ENCODE results near the gene KIAA1210.
"Not testable (repeated sequence)": the region's sequence is repeated elsewhere in the genome, so short reads cannot be mapped to it uniquely, and the experiment has no call there.

Gene KIAA1210

DNA sequence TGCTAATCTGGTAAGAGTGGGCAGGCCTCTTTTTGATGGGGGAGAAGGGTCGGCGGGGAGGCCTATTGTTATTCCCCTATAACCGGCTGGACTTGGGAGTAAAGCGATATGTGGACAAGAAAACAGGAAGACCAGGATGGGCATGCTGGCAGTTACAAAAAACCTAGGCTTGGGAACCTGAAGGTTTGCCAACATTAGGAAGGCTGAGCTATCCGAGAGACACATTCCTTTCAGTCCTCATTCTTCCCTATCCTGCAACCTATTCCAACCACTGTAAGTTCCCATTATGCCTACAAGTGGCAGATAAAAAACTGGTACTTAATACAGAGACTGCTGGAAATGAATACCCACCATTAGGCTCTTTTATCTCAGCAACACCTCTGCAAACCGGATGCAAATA is 87.2 kb downstream of the KIAA1210 start:
- no peak overlapping the region for H3K27ac ChIP-seq
- no peaks in the 10 kb centered on the region for H3K36me3 ChIP-seq
- no peak overlapping the region for H3K4me3 ChIP-seq (ENCODE audit: low read depth in 1 of 2, low read length in 1 of 2)
- TF ChIP-seq, protein P1, sequence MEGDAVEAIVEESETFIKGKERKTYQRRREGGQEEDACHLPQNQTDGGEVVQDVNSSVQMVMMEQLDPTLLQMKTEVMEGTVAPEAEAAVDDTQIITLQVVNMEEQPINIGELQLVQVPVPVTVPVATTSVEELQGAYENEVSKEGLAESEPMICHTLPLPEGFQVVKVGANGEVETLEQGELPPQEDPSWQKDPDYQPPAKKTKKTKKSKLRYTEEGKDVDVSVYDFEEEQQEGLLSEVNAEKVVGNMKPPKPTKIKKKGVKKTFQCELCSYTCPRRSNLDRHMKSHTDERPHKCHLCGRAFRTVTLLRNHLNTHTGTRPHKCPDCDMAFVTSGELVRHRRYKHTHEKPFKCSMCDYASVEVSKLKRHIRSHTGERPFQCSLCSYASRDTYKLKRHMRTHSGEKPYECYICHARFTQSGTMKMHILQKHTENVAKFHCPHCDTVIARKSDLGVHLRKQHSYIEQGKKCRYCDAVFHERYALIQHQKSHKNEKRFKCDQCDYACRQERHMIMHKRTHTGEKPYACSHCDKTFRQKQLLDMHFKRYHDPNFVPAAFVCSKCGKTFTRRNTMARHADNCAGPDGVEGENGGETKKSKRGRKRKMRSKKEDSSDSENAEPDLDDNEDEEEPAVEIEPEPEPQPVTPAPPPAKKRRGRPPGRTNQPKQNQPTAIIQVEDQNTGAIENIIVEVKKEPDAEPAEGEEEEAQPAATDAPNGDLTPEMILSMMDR (IDR thresholded peaks at IDR 0.05): no peak
- H3K9me3 ChIP-seq: no peaks in the 10 kb centered on the region
- H3K27me3 ChIP-seq: no peaks in the 10 kb centered on the region
- H3K4me1 ChIP-seq (ENCODE audit: control insufficient read depth in 1 of 2, insufficient read depth in 1 of 2, low read depth in 1 of 2, low read length in 1 of 2): no peaks in the 10 kb centered on the region

DNA sequence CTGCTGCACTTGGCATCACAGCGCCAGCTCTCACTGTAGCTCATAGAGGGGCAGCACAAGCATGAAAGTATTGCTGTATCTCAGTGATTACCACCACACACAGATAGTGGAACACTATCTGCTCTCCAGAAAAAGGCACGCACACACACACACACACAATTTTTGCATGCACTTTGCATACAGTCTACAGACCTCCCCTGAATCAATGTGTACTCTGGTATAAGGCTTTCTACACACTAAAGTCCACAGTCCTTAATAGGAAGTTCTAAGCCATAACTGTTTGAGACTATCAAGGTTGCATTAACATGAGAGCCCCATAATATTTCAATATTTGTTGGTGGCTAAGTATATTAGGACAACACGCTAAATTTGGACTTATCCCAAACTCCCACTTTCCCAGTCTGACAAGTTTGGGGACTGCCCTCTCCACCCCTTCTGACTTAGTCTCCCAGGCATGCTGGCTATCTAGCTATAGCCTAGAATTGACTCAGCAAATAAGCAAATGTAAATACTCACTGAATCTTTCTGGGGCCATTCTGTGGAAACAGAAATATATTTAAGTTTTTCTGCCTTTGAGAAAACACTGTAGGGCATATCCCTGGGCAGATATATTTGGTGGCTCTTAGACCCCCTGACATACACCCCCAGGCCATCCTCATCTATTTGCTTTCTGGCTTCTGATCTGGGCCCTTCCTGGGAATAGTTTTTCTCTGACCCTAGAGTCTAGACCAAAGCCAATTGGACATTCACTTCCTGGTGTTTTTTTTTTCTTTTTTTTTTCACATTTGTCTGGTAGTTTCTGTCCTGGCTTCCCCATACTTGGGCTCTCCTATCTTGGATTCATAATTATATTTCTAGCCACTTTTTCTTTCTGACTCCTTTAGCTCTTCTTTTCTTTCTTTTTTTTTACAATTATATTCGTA is 91.2 kb downstream of the KIAA1210 start:
- H3K36me3 ChIP-seq: no peaks in the 10 kb centered on the region
- TF ChIP-seq, protein P1 (IDR thresholded peaks at IDR 0.05): no peak
- no peak overlapping the region for H3K4me3 ChIP-seq (ENCODE audit: low read depth in 1 of 2, low read length in 1 of 2)
- H3K4me1 ChIP-seq (ENCODE audit: control insufficient read depth in 1 of 2, insufficient read depth in 1 of 2, low read depth in 1 of 2, low read length in 1 of 2): no peaks in the 10 kb centered on the region
- no peaks in the 10 kb centered on the region for H3K9me3 ChIP-seq
- no peak overlapping the region for H3K27ac ChIP-seq
- no peaks in the 10 kb centered on the region for H3K27me3 ChIP-seq

DNA sequence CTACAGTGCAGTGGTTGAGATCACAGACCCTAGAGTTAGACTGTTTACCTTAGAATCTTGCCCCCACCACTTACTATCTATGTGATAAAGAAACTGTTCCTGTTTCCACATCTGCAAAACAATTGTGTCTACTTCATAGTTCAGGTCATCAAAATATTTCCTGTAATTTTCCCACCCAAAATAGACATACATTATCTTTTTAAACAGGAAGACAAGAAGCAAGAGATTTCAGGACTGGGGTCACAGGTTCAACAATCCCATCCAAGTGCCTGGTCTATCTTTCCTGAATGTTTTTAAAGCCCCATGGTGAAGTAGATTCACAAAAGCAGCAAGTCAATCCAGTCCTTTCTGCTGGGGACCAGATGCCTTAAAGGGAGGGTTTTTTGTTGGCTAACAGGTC is 96.6 kb downstream of the KIAA1210 start:
- no peaks in the 10 kb centered on the region for H3K36me3 ChIP-seq
- no peaks in the 10 kb centered on the region for H3K4me1 ChIP-seq (ENCODE audit: control insufficient read depth in 1 of 2, insufficient read depth in 1 of 2, low read depth in 1 of 2, low read length in 1 of 2)
- H3K4me3 ChIP-seq (ENCODE audit: low read depth in 1 of 2, low read length in 1 of 2): no peak overlapping the region
- TF ChIP-seq, protein P1 (IDR thresholded peaks at IDR 0.05): no peak
- H3K9me3 ChIP-seq: no peaks in the 10 kb centered on the region
- no peak overlapping the region for H3K27ac ChIP-seq
- no peaks in the 10 kb centered on the region for H3K27me3 ChIP-seq

DNA sequence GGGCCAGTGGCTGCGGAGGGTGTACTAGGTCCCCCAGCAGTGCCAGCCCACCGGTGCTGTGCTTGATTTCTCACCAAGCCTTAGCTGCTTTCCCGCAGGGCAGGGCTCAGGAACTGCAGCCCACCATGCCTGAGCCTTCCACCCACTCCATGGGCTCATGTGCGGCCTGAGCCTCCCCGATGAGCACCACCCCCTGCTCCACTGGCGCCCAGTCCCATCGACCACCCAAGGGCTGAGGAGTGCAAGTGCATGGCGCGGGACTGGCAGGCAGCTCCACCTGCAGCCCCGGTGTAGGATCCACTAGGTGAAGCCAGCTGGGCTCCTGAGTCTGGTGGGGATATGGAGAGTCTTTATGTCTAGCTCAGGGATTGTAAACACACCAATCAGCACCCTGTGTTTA is 98.0 kb downstream of the KIAA1210 start:
- H3K9me3 ChIP-seq; H3K36me3 ChIP-seq; H3K27me3 ChIP-seq; H3K4me1 ChIP-seq (ENCODE audit: control insufficient read depth in 1 of 2, insufficient read depth in 1 of 2, low read depth in 1 of 2, low read length in 1 of 2); H3K27ac ChIP-seq; H3K4me3 ChIP-seq (ENCODE audit: low read depth in 1 of 2, low read length in 1 of 2): not testable (repeated sequence)

DNA sequence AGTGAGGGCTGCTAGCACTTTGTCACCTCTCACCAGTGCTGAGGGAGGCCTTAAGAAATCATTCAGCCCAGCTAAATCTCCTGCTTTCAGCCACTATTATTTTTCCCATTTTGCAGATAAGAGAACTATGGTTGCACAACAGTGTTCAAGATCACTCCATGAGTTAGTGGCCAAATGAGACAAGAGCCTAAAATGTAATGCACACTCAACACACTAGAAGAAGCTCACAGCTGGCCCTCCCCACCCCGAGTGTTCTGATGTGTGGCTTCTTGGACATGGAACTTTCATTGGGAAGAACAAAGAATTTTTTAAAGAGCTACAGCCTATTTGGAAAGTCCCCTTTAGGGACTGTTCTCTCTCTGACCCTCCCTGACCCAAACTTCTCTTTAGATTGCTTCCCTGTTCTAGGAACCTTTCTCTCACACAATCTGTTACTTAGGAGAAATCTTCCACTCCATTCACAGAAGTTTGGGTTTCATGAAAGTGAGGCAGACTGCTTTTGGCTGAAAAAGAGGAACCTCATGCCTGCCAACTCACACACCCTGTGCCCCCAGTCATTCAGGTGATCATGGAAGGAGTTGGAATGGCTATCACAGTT is 98.8 kb downstream of the KIAA1210 start:
- no peak overlapping the region for H3K27ac ChIP-seq
- TF ChIP-seq, protein P1 (IDR thresholded peaks at IDR 0.05): no peak
- H3K36me3 ChIP-seq: no peaks in the 10 kb centered on the region
- no peaks in the 10 kb centered on the region for H3K27me3 ChIP-seq
- no peak overlapping the region for H3K4me3 ChIP-seq (ENCODE audit: low read depth in 1 of 2, low read length in 1 of 2)
- no peaks in the 10 kb centered on the region for H3K9me3 ChIP-seq
- no peaks in the 10 kb centered on the region for H3K4me1 ChIP-seq (ENCODE audit: control insufficient read depth in 1 of 2, insufficient read depth in 1 of 2, low read depth in 1 of 2, low read length in 1 of 2)

All from neutrophil (primary cell).